Measurements from ENCODE around the gene ELAVL2.

GRCh38 chr9:23741351-23741750 is 84.7 kb downstream of the ELAVL2 start:
- no peak for TF ChIP-seq CTCF (IDR thresholded peaks at IDR 0.05)
- no peak for TF ChIP-seq POLR2A (IDR thresholded peaks at IDR 0.05)

All from right lobe of liver (tissue), 4 donors.